HepG2 (cell line): ENCODE measurements around the gene ITGB6. TPM values are rescaled to one million over a fixed set of nuclear protein-coding genes. Genes with fewer than 3 reads are reported as not detected.

ENCODE experiments used
- CHD2 ChIP-seq: IDR thresholded peaks from 2 replicates; pipeline ENCODE4 v1.6.1; 2011; ENCODE audit warnings: low read depth, low read length, improper control_type of control experiment
- E2F2 ChIP-seq: sonication (generic); formaldehyde crosslinking; IDR thresholded peaks from 2 replicates; pipeline ENCODE4 v1.4.0; 2020; ENCODE audit warnings: missing genetic modification reagents, borderline replicate concordance
- EP300 ChIP-seq, 3 experiments: sonication (generic) in 1 of 3; formaldehyde crosslinking in 1 of 3; IDR thresholded peaks; 2 replicates each; pipeline versions ENCODE4 v1.5.1 to v1.6.1; 2011 to 2020; ENCODE audit warnings: low read depth in 2 of 3, low read length in 2 of 3, borderline replicate concordance in 1 of 3, improper control_type of control experiment in 1 of 3, mild to moderate bottlenecking in 1 of 3, missing genetic modification reagents in 1 of 3, moderate library complexity in 1 of 3
- FUBP1 ChIP-seq: sonication (generic); formaldehyde crosslinking; IDR thresholded peaks from 2 replicates; pipeline ENCODE4 v1.5.1; 2020; ENCODE audit warnings: missing genetic modification reagents, mild to moderate bottlenecking, borderline replicate concordance
- KLF9 ChIP-seq: IDR thresholded peaks from 2 replicates; pipeline ENCODE4 v1.6.1; 2016; ENCODE audit warnings: low read depth
- RFXAP ChIP-seq: sonication (generic); formaldehyde crosslinking; IDR thresholded peaks from 2 replicates; pipeline ENCODE4 v1.4.0; 2020; ENCODE audit warnings: missing genetic modification reagents, borderline replicate concordance
- TGIF2 ChIP-seq: IDR thresholded peaks from 2 replicates; pipeline ENCODE4 v1.6.1; 2016; ENCODE audit warnings: control low read depth, missing compliant biosample characterization
- ZBTB34 ChIP-seq: sonication (generic); formaldehyde crosslinking; IDR thresholded peaks from 2 replicates; pipeline ENCODE4 v1.8.0; 2022; ENCODE audit warnings: mild to moderate bottlenecking, missing genetic modification reagents
- ZBTB44 ChIP-seq: sonication (generic); formaldehyde crosslinking; IDR thresholded peaks from 2 replicates; pipeline ENCODE4 v1.4.0; 2020; ENCODE audit warnings: missing genetic modification reagents
- ZNF639 ChIP-seq: conservative IDR thresholded peaks from 2 replicates; pipeline ENCODE4 v1.6.1; 2018; ENCODE audit warnings: missing genetic modification reagents
- polyA plus RNA-seq, 8 experiments: library from polyadenylated mRNA; depleted of rRNA in 3 of 8; stranded (reverse) in 7 of 8; unstranded in 1 of 8; fragments of >200 nt; fragmentation: Illumina TruSeq in 4 of 8; extraction: Trizol in 4 of 8; gene quantifications; 2 replicates each; pipeline versions ENCODE4 v1.2.1 to v1.2.3, GENCODE V29; 2011 to 2016; ENCODE audit warnings: low read depth in 4 of 8, missing spikeins in 1 of 8, mixed read lengths in 1 of 8; ENCODE audit not compliant: insufficient read depth in 1 of 8
- total RNA-seq, 5 experiments: library from RNA; depleted of rRNA; stranded (reverse); fragments of >200 nt; fragmentation: Illumina TruSeq; extraction: Trizol; gene quantifications; 2 replicates each; pipeline ENCODE4 v1.2.3, GENCODE V29; 2016; ENCODE audit warnings: low read depth in 1 of 5
- TF ChIP-seq, protein P1 (sequence below): sonication (generic); formaldehyde crosslinking; IDR thresholded peaks from 2 replicates; pipeline ENCODE4 v1.5.0; 2020; ENCODE audit warnings: missing genetic modification reagents
- TF ChIP-seq, protein P2 (sequence below): IDR thresholded peaks from 2 replicates; pipeline ENCODE4 v1.6.1; 2016
- TF ChIP-seq, protein P3 (sequence below): sonication (generic); formaldehyde crosslinking; IDR thresholded peaks from 2 replicates; pipeline ENCODE4 v1.9.0; 2022; ENCODE audit warnings: low read depth, missing genetic modification reagents

Gene ITGB6
- total and polyA plus RNA-seq, 2 of the 13 experiments (the other 11 are each of a cell fraction or from before 2014, with no cell fraction given) = not detected

- TF ChIP-seq ZBTB44 (CRISPR knock-in tag) (no peak), E2F2 (CRISPR knock-in tag) (no peak), CHD2 (no peak), EP300 (IDR thresholded peaks at IDR 0.05; ENCODE audit: low read depth in 2 of 2, low read length in 2 of 2) (no peak), EP300 (CRISPR knock-in tag; IDR thresholded peaks at IDR 0.05; ENCODE audit: borderline replicate concordance) (no peak), KLF9 (CRISPR knock-in tag) (no peak), ZNF639 (CRISPR knock-in tag) (no peak), ZBTB34 (CRISPR knock-in tag) (no peak), RFXAP (no peak), TGIF2 (no peak), FUBP1 (CRISPR knock-in tag) (no peak)
- TF ChIP-seq, protein P1, sequence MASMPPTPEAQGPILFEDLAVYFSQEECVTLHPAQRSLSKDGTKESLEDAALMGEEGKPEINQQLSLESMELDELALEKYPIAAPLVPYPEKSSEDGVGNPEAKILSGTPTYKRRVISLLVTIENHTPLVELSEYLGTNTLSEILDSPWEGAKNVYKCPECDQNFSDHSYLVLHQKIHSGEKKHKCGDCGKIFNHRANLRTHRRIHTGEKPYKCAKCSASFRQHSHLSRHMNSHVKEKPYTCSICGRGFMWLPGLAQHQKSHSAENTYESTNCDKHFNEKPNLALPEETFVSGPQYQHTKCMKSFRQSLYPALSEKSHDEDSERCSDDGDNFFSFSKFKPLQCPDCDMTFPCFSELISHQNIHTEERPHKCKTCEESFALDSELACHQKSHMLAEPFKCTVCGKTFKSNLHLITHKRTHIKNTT (CRISPR knock-in tag) = no peak
- TF ChIP-seq, protein P2, sequence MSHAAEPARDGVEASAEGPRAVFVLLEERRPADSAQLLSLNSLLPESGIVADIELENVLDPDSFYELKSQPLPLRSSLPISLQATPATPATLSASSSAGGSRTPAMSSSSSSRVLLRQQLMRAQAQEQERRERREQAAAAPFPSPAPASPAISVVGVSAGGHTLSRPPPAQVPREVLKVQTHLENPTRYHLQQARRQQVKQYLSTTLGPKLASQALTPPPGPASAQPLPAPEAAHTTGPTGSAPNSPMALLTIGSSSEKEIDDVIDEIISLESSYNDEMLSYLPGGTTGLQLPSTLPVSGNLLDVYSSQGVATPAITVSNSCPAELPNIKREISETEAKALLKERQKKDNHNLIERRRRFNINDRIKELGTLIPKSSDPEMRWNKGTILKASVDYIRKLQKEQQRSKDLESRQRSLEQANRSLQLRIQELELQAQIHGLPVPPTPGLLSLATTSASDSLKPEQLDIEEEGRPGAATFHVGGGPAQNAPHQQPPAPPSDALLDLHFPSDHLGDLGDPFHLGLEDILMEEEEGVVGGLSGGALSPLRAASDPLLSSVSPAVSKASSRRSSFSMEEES = no peak
- TF ChIP-seq, protein P3, sequence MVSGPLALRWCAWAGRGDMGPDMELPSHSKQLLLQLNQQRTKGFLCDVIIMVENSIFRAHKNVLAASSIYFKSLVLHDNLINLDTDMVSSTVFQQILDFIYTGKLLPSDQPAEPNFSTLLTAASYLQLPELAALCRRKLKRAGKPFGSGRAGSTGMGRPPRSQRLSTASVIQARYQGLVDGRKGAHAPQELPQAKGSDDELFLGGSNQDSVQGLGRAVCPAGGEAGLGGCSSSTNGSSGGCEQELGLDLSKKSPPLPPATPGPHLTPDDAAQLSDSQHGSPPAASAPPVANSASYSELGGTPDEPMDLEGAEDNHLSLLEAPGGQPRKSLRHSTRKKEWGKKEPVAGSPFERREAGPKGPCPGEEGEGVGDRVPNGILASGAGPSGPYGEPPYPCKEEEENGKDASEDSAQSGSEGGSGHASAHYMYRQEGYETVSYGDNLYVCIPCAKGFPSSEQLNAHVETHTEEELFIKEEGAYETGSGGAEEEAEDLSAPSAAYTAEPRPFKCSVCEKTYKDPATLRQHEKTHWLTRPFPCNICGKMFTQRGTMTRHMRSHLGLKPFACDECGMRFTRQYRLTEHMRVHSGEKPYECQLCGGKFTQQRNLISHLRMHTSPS = no peak
Observed at GRCh38 chr2:160225722-160226121, 25.6 kb upstream of the ITGB6 start (continued).
